ENCODE results near the gene STON2. TPM values are rescaled to one million over a fixed set of nuclear protein-coding genes. Genes with fewer than 3 reads are reported as not detected.

The STON2 gene
- total RNA-seq, 1 donor: 3.3 TPM

DNA sequence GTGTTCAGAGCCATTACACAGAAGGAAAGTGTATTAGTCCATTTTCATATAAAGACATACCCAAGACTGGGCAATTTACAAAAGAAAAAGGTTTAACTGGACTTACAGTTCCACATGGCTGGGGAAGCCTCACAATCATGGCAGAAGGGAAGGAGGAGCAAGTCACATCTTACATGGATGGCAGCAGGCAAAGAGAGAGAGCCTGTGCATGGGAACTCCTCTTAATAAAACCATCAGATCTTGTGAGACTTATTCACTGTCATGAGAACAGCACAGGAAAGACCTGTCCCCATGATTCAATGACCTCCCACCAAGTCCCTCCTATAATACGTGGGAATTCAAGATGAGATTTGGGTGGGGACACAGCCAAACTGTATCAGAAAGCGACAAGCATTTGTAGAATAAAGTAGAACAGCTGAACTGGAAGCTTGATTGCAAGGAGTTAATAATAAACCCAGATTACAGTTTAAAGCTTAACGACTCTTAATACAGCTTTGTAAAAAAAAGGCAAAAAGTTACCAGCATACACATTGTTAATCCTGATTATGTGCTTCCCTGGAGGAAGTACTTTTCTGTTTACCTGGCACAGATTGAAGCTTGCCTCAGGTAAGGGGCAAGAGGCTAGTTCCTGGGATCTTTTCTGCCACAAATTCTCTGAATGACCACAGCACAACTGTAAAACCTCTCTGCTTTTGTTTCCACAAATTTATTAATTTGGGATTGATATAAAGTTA, 18.1 kb upstream of the STON2 start:
- no peak for DNase-seq (ENCODE audit: low read depth)
- no peak overlapping the region for H3K4me3 ChIP-seq (ENCODE audit: low read depth, low read length)
- TF ChIP-seq, protein P1, sequence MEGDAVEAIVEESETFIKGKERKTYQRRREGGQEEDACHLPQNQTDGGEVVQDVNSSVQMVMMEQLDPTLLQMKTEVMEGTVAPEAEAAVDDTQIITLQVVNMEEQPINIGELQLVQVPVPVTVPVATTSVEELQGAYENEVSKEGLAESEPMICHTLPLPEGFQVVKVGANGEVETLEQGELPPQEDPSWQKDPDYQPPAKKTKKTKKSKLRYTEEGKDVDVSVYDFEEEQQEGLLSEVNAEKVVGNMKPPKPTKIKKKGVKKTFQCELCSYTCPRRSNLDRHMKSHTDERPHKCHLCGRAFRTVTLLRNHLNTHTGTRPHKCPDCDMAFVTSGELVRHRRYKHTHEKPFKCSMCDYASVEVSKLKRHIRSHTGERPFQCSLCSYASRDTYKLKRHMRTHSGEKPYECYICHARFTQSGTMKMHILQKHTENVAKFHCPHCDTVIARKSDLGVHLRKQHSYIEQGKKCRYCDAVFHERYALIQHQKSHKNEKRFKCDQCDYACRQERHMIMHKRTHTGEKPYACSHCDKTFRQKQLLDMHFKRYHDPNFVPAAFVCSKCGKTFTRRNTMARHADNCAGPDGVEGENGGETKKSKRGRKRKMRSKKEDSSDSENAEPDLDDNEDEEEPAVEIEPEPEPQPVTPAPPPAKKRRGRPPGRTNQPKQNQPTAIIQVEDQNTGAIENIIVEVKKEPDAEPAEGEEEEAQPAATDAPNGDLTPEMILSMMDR (IDR thresholded peaks at IDR 0.05; ENCODE audit: insufficient read depth, low read length): no peak

DNA sequence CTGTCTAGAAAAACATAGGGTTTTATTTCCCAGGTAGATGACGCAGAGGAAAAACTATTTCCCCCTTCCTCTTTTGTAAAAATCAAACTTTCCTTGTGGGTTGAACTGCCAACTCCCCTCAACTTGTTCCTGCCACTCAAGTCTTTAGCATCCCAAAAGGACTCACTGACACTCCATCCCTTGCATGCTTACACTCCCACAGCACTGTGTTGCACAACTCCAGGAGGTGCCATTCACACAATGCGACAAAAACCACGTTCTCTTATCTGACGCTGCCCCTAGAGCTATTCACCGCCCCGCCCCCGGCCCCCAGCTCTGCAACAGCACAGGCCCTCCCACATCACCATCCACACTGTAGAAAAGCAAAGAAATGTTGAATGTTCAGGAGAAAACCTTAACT, 16.9 kb upstream of the STON2 start:
- TF ChIP-seq, protein P1 (IDR thresholded peaks at IDR 0.05; ENCODE audit: insufficient read depth, low read length): no peak
- DNase-seq (ENCODE audit: low read depth): no peak
- H3K4me3 ChIP-seq (ENCODE audit: low read depth, low read length): no peak overlapping the region

DNA sequence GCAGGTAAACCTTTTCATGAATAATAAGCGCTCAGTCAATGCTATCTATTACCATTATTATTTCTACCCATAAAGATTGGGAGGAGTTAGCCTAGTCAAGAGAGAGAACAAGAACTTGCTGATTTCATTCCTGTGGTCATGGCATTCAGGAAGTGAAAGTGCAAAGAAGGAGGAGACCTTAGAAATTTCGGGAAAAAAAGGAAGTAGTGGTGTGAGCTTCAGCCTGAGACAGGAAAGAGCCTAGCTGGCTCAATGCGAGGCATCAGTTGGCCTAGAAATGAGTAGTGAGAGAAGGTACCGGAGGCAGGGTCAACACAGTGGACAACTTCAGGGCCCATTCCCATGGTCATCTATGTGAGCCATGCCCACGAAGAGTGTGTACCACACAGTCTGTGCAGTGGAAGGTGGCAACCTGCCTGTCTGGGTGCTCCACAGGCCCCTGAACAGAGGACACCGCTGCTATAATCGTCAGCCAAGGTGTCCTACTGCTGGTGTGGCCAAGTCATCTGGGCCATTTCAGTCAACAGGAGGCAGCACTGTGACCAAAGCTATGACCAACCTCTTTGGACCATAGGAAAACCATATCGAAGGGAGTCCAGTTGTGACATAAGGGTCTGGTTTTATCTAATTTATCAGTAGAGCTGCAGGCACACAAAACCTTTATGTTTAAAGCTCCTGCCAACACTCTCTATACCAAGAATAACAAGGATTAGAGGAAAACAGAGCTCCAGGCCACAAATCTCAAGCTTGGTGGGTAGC, 16.2 kb upstream of the STON2 start:
- no peak for DNase-seq (ENCODE audit: low read depth)
- no peak overlapping the region for H3K4me3 ChIP-seq (ENCODE audit: low read depth, low read length)
- TF ChIP-seq, protein P1 (IDR thresholded peaks at IDR 0.05; ENCODE audit: insufficient read depth, low read length): no peak

DNA sequence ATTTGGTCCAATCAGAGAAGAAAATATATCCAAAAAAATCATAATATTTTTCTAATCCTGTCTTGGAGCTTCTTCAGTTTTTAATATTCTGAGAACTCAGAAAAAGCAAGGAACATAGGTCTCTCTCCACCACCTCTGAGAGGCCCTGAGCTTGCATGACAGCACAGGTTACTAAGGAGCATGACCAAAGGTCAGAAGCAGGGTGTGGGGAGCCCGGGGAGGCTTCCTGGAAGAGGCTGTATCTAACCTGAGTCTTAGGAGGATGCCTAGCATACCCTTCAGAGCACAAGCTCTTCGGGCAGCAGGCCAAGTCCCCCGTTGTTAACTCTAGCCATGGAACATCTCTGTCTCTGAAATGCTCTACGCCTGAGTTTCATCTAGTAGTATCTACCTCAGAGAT, 15.7 kb upstream of the STON2 start:
- TF ChIP-seq, protein P1 (IDR thresholded peaks at IDR 0.05; ENCODE audit: insufficient read depth, low read length): no peak
- DNase-seq (ENCODE audit: low read depth): no peak
- H3K4me3 ChIP-seq (ENCODE audit: low read depth, low read length): no peak overlapping the region

DNA sequence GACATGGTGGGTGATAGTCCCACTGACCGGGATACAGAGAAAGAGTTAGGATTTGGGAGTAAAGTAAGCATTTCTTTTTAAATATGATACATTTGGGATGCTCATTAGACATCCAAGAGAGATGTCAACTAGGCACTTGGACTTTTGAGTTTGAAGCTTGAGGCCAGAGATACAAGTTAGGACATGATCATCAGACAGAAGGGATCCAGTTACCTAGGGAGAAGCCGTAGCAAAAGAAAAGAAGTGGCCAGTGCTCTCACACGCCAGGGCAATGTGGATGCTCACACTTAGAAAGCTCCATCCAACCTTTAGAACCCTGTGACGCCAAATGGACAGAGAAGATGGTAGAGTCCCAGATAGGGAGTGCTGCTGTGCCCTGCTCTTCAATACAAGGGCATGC, 14.0 kb upstream of the STON2 start:
- H3K4me3 ChIP-seq (ENCODE audit: low read depth, low read length): no peak overlapping the region
- no peak for DNase-seq (ENCODE audit: low read depth)
- TF ChIP-seq, protein P1 (IDR thresholded peaks at IDR 0.05; ENCODE audit: insufficient read depth, low read length): no peak

DNA sequence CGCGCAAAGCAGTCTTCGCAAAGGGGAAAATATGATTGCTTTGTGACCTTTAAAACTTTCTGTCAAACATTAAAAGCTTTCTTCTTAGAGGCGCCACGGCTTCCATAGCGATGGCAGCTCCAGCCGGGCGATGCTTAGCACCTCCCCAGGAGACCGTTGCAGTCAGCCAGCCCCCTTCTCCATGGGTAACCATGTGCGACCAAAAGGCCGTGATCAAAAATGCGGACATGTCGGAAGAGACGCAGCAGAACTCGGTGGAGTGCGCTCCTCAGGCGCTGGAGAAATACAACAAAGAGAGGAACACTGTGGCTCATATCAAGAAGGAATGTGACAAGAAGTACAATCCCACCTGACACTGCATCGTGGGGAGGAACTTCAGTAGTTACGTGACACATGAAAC, 12.7 kb upstream of the STON2 start:
- H3K4me3 ChIP-seq (ENCODE audit: low read depth, low read length): no peak overlapping the region
- TF ChIP-seq, protein P1 (IDR thresholded peaks at IDR 0.05; ENCODE audit: insufficient read depth, low read length): no peak
- no peak for DNase-seq (ENCODE audit: low read depth)

Data from fibroblast of the aortic adventitia (primary cell).